Spleen (tissue), 11 donors: ENCODE results near the gene EIF5A. TPM values are rescaled to one million over a fixed set of nuclear protein-coding genes. Genes with fewer than 3 reads are reported as not detected.

Experiments used
- DNase-seq: peaks from one replicate; pipeline ENCODE4 v3.0.0-alpha.2; 2020
- H3K27ac ChIP-seq, 8 donors: fragments of 200-600 bp; sonication (generic) in 7 of 8; 1 replicate in 4 of 8; 2 replicates in 4 of 8; pipeline versions ENCODE4 v1.5.0 to v1.8.0; 2016 to 2021; ENCODE audit warnings: inconsistent platforms in 4 of 8, mild to moderate bottlenecking in 4 of 8, moderate library complexity in 1 of 8
- H3K27me3 ChIP-seq, 7 donors: fragments of 200-600 bp; sonication (generic) in 6 of 7; replicated peaks in 1 of 7; 1 replicate in 4 of 7; 2 replicates in 3 of 7; pipeline versions ENCODE4 v1.5.0 to v1.8.0; 2016 to 2021; ENCODE audit warnings: inconsistent platforms in 3 of 7, mild to moderate bottlenecking in 1 of 7
- H3K36me3 ChIP-seq, 6 donors: fragments of 200-600 bp; sonication (generic) in 5 of 6; 1 replicate in 4 of 6; 2 replicates in 2 of 6; pipeline versions ENCODE4 v1.5.0 to v1.8.0; 2016 to 2021; ENCODE audit warnings: inconsistent platforms in 2 of 6
- H3K4me1 ChIP-seq, 6 donors: fragments of 200-600 bp; sonication (generic) in 5 of 6; 1 replicate in 3 of 6; 2 replicates in 3 of 6; pipeline versions ENCODE4 v1.5.0 to v1.8.0; 2016 to 2021; ENCODE audit warnings: inconsistent platforms in 3 of 6
- H3K4me3 ChIP-seq, 8 donors: fragments of 200-600 bp; sonication (generic) in 7 of 8; 1 replicate in 4 of 8; 2 replicates in 4 of 8; pipeline versions ENCODE4 v1.5.0 to v1.8.0; 2016 to 2021; ENCODE audit warnings: inconsistent platforms in 4 of 8, mild to moderate bottlenecking in 4 of 8, moderate library complexity in 2 of 8
- H3K9me3 ChIP-seq, 8 donors: fragments of 200-600 bp; sonication (generic) in 7 of 8; 1 replicate in 4 of 8; 2 replicates in 4 of 8; pipeline versions ENCODE4 v1.5.0 to v1.8.0; 2016 to 2021; ENCODE audit warnings: inconsistent platforms in 4 of 8
- POLR2A ChIP-seq, 3 donors: fragments of 450-650 bp; IDR thresholded peaks; one replicate each; pipeline ENCODE4 v1.5.1; 2017; ENCODE audit warnings: antibody characterized with exemption in 3 of 3, mild to moderate bottlenecking in 1 of 3
- POLR2AphosphoS5 ChIP-seq, 3 donors: sonication (generic); formaldehyde crosslinking; IDR thresholded peaks; one replicate each; pipeline ENCODE4 v1.5.1; 2017; ENCODE audit warnings: antibody characterized with exemption in 3 of 3
- WGBS, 5 donors: extraction: QIAGEN DNeasy Blood & Tissue Kit in 3 of 5; methylation state at CpG; one replicate each; pipeline versions ENCODE4 v1.1.5 to v1.1.7; 2013 to 2018; 5-methylcytosine and 5-hydroxymethylcytosine counted together
- intact Hi-C: fragments of 100-400 bp; cut with DNase I; formaldehyde crosslinking; loops from one replicate; pipeline ENCODE4 v1.15.0; 2023; ENCODE audit warnings: low total_unique reads
- polyA plus RNA-seq, 3 donors: library from polyadenylated mRNA; stranded (reverse); fragments of 200-250 nt; gene quantifications; one replicate each; pipeline ENCODE4 v1.2.1, GENCODE V29; 2013
- total RNA-seq, 7 donors: library from RNA; depleted of rRNA in 3 of 7; stranded (reverse); fragments of >200 nt in 3 of 7; fragmentation: NEBNext Ultra II Directional in 4 of 7; extraction: Animal tissue kit (Norgen Biotek cat#: 25700) in 4 of 7; gene quantifications; one replicate each; pipeline versions ENCODE4 v1.1.0 to v1.2.1, GENCODE V29; 2016 to 2021
- TF ChIP-seq, protein P1 (sequence below), 11 experiments: fragments of 200-600 bp in 7 of 11; fragments of 450-650 bp in 4 of 11; sonication (generic) in 4 of 11; IDR thresholded peaks in 8 of 11; conservative IDR thresholded peaks in 3 of 11; 1 replicate in 7 of 11; 2 replicates in 4 of 11; pipeline versions ENCODE4 v1.4.0 to v1.8.0; 2016 to 2021; ENCODE audit warnings: antibody characterized with exemption in 11 of 11, inconsistent platforms in 4 of 11, mild to moderate bottlenecking in 1 of 11
- donor health status: healthy with polysubstance abuse.
- donor health status: DM: no; HTN: no; CAD: no; lungs with moderate emphysema.
- donor health status: DM: no; HTN: no; CAD: no.
- donor health status: Bipolar disorder and iron deficiency.
- donor health status: healthy.
- donor health status: DM: no; HTN: no; CAD: no.
- donor health status: DM: yes; HTN: yes; CAD: no.

Gene EIF5A
- total and polyA plus RNA-seq, 10 donors = 117 to 426 (median 268) TPM

DNA sequence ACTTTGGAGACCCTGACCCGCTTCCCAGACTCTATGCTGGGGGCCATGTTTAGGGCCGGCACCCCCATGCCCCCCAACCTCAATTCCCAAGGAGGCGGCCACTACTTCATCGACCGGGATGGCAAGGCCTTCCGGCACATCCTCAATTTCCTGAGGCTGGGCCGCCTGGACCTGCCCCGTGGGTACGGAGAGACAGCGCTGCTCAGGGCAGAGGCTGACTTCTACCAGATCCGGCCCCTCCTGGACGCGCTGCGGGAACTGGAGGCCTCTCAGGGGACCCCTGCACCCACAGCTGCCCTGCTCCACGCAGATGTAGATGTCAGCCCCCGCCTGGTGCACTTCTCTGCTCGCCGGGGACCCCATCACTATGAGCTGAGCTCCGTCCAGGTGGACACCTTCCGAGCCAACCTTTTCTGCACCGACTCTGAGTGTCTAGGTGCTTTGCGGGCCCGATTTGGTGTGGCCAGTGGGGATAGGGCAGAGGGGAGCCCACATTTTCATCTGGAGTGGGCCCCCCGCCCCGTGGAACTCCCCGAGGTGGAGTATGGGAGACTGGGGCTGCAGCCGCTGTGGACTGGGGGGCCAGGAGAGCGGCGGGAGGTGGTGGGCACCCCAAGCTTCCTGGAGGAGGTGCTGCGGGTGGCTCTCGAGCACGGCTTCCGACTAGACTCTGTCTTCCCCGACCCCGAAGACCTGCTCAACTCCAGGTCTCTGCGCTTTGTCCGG, 45.6 kb downstream of the EIF5A start:
- no peak for DNase-seq
- WGBS, 5 donors = 86 to 91% (median 89%) methylated on average over 26 to 37 of the region's 37 CpGs
- no peaks in the 10 kb centered on the region for H3K27me3 ChIP-seq
- H3K9me3 ChIP-seq = no peaks in the 10 kb centered on the region
- H3K36me3 ChIP-seq = peaks cover 0 to 31% (median 5%) of the 10 kb centered on the region in 6 donors
- H3K27ac ChIP-seq = peak overlapping the region in 6 of 8 donors; percentile 88 to 94 (median 92)
- intact Hi-C loops = loop anchor here (10.0 kb wide), 1 partner anchor 162 kb away; no protein-coding TSS in a partner anchor
- H3K4me3 ChIP-seq = peak overlapping the region; percentile 58 to 88 (median 74)
- peaks cover 32 to 88% (median 59%) of the 10 kb centered on the region in 6 donors for H3K4me1 ChIP-seq
- TF ChIP-seq POLR2AphosphoS5 (IDR thresholded peaks at IDR 0.05) = no peak
- TF ChIP-seq, protein P1, sequence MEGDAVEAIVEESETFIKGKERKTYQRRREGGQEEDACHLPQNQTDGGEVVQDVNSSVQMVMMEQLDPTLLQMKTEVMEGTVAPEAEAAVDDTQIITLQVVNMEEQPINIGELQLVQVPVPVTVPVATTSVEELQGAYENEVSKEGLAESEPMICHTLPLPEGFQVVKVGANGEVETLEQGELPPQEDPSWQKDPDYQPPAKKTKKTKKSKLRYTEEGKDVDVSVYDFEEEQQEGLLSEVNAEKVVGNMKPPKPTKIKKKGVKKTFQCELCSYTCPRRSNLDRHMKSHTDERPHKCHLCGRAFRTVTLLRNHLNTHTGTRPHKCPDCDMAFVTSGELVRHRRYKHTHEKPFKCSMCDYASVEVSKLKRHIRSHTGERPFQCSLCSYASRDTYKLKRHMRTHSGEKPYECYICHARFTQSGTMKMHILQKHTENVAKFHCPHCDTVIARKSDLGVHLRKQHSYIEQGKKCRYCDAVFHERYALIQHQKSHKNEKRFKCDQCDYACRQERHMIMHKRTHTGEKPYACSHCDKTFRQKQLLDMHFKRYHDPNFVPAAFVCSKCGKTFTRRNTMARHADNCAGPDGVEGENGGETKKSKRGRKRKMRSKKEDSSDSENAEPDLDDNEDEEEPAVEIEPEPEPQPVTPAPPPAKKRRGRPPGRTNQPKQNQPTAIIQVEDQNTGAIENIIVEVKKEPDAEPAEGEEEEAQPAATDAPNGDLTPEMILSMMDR (IDR thresholded peaks at IDR 0.05 in 8 of 11, conservative IDR thresholded peaks at IDR 0.05 in 3 of 11) = no peak
- TF ChIP-seq POLR2A (IDR thresholded peaks at IDR 0.05) = no peak

- H3K4me1 ChIP-seq = peaks cover 32 to 75% (median 56%) of the 10 kb centered on the region in 6 donors
- no peak overlapping the region for H3K4me3 ChIP-seq
- intact Hi-C loops = loop anchor here (10.0 kb wide), 1 partner anchor 160 kb away; no protein-coding TSS in a partner anchor
- WGBS, 5 donors = 78 to 93% (median 85%) methylated on average over 7 to 9 of the region's 9 CpGs
- TF ChIP-seq, protein P1 (IDR thresholded peaks at IDR 0.05 in 8 of 11, conservative IDR thresholded peaks at IDR 0.05 in 3 of 11) = no peak
- TF ChIP-seq POLR2AphosphoS5 (IDR thresholded peaks at IDR 0.05) (no peak), POLR2A (IDR thresholded peaks at IDR 0.05) (no peak)
- peaks cover 0 to 18% (median 0%) of the 10 kb centered on the region in 6 donors for H3K36me3 ChIP-seq
- no peak for DNase-seq
- no peaks in the 10 kb centered on the region for H3K27me3 ChIP-seq
- peak overlapping the region in 1 of 8 donors; percentile 94 for H3K27ac ChIP-seq
- H3K9me3 ChIP-seq = no peaks in the 10 kb centered on the region
These were observed 46.9 kb downstream of the EIF5A start for GRCh38 chr17:7354262-7354843.

DNA sequence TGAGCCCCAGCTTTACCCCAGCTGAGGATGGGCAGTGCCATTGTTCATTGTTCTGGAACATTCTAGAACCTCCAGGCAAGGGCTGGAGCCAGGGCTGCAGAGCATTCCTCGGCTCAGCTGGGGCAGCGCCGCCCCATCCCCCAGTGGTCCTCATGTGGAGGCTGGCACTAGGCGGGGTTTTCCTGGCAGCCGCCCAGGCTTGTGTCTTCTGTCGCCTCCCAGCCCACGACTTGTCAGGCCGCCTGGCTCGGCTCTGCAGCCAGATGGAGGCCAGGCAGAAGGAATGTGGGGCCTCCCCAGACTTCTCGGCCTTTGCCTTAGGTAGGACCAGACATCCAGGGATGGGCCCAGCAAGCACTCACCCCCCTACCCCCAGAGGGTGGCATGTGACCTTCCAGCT, 47.6 kb downstream of the EIF5A start, which contains the start of gene TMEM95:
Gene TMEM95 (plus strand): TSS at position 104 of the 400 bp plus-strand sequence. CDS start 49 bp downstream, at position 153.
- DNase-seq = no peak
- H3K4me3 ChIP-seq = peak within 1 kb of the TSS in 1 of 8 donors; percentile 1
- peaks cover 0 to 11% (median 0%) of the 10 kb centered on the region in 6 donors for H3K36me3 ChIP-seq
- H3K4me1 ChIP-seq = peaks cover 27 to 68% (median 49%) of the 10 kb centered on the region in 6 donors
- H3K27me3 ChIP-seq = no peaks in the 10 kb centered on the region
- intact Hi-C loops = loop anchor here (5.0 to 10.0 kb wide), 2 partner anchors 82 to 160 kb away; partner anchors contain the start of genes FGF11 and TMEM102
- TF ChIP-seq POLR2A (IDR thresholded peaks at IDR 0.05) = no peak
- peak in 1 of 3 donors; percentile 34 for TF ChIP-seq POLR2AphosphoS5 (IDR thresholded peaks at IDR 0.05)
- TF ChIP-seq, protein P1 (IDR thresholded peaks at IDR 0.05 in 8 of 11, conservative IDR thresholded peaks at IDR 0.05 in 3 of 11) = peak in 1 of 11 experiments; percentile 20
- H3K27ac ChIP-seq = peak within 1 kb of the TSS in 4 of 8 donors; percentile 26 to 94 (median 33)
- WGBS, 5 donors = 60 to 77% (median 67%) methylated on average over 1 to 10 of the region's 10 CpGs
- H3K9me3 ChIP-seq = no peaks in the 10 kb centered on the region
